Urinary bladder (tissue), 4 donors: ENCODE data around the gene SLC25A20. TPM values are rescaled to one million over a fixed set of nuclear protein-coding genes. Genes with fewer than 3 reads are reported as not detected.
"Not testable (repeated sequence)": the region's sequence is repeated elsewhere in the genome, so short reads cannot be mapped to it uniquely, and the experiment has no call there.

Experiments used
- DNase-seq: peaks from one replicate; pipeline ENCODE4 v3.0.0-alpha.2; 2015; ENCODE audit errors: extremely low spot score
- H3K27ac ChIP-seq: one replicate; pipeline ENCODE4 v1.5.1; 2013; ENCODE audit warnings: low read depth, mild to moderate bottlenecking, moderate library complexity
- H3K36me3 ChIP-seq: one replicate; pipeline ENCODE4 v1.6.1; 2013; ENCODE audit warnings: mild to moderate bottlenecking, moderate library complexity; ENCODE audit not compliant: insufficient read depth
- H3K4me1 ChIP-seq: one replicate; pipeline ENCODE4 v1.6.1; 2013; ENCODE audit warnings: mild to moderate bottlenecking, moderate library complexity; ENCODE audit not compliant: insufficient read depth
- H3K4me3 ChIP-seq: one replicate; pipeline ENCODE4 v1.5.1; 2013; ENCODE audit warnings: low read depth, low read length
- WGBS: extraction: QIAGEN DNeasy Blood & Tissue Kit; methylation state at CpG from one replicate; pipeline ENCODE4 v1.1.7; 2013; 5-methylcytosine and 5-hydroxymethylcytosine counted together
- polyA plus RNA-seq: library from polyadenylated mRNA; stranded (reverse); fragments of 200-250 nt; gene quantifications from one replicate; pipeline ENCODE4 v1.2.3, GENCODE V29; 2013
- total RNA-seq: library from RNA; depleted of rRNA; stranded (reverse); fragments of >200 nt; gene quantifications from one replicate; pipeline ENCODE4 v1.2.3, GENCODE V29; 2014
- donor health status: healthy with polysubstance abuse.
- donor health status: healthy.

The SLC25A20 gene
- total and polyA plus RNA-seq, 2 donors = 11.0 to 14.1 TPM

DNA sequence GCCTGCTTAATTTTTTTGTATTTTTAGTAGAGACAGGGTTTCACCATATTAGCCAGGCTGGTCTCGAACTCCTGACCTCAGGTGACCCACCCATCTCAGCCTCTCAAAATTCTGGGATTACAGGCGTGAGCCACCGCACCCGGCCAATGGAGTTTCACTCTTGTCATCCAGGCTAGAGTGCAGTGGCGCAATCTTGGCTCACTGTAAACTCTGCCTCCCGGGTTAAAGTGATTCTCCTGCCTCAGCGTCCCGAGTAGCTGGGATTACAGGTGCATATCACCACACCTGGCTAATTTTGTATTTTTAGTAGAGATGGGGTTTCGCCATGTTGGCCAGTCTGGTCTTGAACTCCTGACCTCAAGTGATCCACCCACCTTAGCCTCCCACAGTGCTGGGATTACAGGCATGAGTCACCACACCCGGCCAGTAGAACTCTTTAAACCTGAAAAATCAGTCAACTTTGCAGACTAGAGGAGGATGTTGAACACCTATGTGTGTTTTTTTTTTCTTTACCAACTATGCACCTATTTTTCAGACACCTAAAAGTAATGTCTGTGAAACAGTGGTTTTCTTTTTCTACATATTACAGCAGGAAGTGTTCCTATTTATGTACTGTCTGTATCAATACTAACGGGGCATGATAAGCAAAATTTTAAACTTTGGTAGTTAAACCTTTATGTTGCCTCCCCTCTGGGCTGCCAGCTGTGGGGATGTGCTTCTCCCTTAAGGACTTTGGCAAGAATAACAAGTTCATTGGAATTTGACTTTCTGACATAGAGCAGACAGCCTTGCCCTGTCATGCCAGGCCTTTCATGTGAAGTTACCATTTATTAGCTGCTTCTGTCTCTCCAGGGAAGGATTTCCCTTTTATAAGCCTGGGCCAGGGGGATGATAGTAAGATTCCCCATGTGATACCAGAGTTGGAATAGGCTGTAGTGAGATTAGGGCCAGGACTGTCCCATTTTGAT is 28.0 kb upstream of the SLC25A20 start:
- no peaks in the 10 kb centered on the region for H3K4me1 ChIP-seq
- H3K27ac ChIP-seq = no peak overlapping the region
- H3K4me3 ChIP-seq = no peak overlapping the region
- no peak for DNase-seq
- H3K36me3 ChIP-seq = peaks cover 2% of the 10 kb centered on the region
- WGBS = 79% methylated on average over 11 of the region's 11 CpGs

GRCh38 chr3:48919215-48920138 is 20.8 kb upstream of the SLC25A20 start:
- H3K36me3 ChIP-seq = no peaks in the 10 kb centered on the region
- DNase-seq = no peak
- H3K4me1 ChIP-seq = no peaks in the 10 kb centered on the region
- peak overlapping the region; percentile 92 for H3K27ac ChIP-seq
- WGBS = under 1% methylated on average over 54 of the region's 54 CpGs
- peak overlapping the region; percentile 96 for H3K4me3 ChIP-seq

- peak; percentile 69 for DNase-seq
- Histone ChIP-seq H3K36me3 (no peaks in the 10 kb centered on the region), H3K4me1 (no peaks in the 10 kb centered on the region), H3K4me3 (peak within 1 kb of the TSS; percentile 96), H3K27ac (peak within 1 kb of the TSS; percentile 92)
- WGBS = under 1% methylated on average over 97 of the region's 97 CpGs
Measured at GRCh38 chr3:48918388-48919214, 19.9 kb upstream of the SLC25A20 start, which contains the start of gene ARIH2. Gene ARIH2, plus strand, starts transcription at chr3:48918842. Its CDS starts 8,717 bp downstream, at chr3:48927559.

- WGBS = 79% methylated on average over 1 of the region's 1 CpG
- Histone ChIP-seq H3K4me3 (no peak overlapping the region), H3K27ac (no peak overlapping the region), H3K4me1 (no peaks in the 10 kb centered on the region), H3K36me3 (no peaks in the 10 kb centered on the region)
- no peak for DNase-seq
Measured at GRCh38 chr3:48915296-48915695, 16.6 kb upstream of the SLC25A20 start.

- WGBS = 93% methylated on average over 13 of the region's 13 CpGs
- H3K4me1 ChIP-seq, H3K4me3 ChIP-seq, H3K36me3 ChIP-seq, H3K27ac ChIP-seq, DNase-seq: not testable (repeated sequence)
Measured at GRCh38 chr3:48907026-48907425, 8.3 kb upstream of the SLC25A20 start.

- 78% methylated on average over 4 of the region's 4 CpGs for WGBS
- H3K4me1 ChIP-seq = no peaks in the 10 kb centered on the region
- H3K27ac ChIP-seq = no peak overlapping the region
Measured at GRCh38 chr3:48899273-48899672, 591 bp upstream of the SLC25A20 start.

GRCh38 chr3:48897460-48898376 is 964 bp downstream of the SLC25A20 start:
- no peaks in the 10 kb centered on the region for H3K4me1 ChIP-seq
- H3K36me3 ChIP-seq = no peaks in the 10 kb centered on the region
- 55% methylated on average over 17 of the region's 17 CpGs for WGBS
- DNase-seq = no peak
- H3K27ac ChIP-seq = no peak overlapping the region
- peak overlapping the region; percentile 58 for H3K4me3 ChIP-seq

More at GRCh38 chr3:48899273-48899672, 591 bp upstream of the SLC25A20 start:
- Histone ChIP-seq H3K36me3 (no peaks in the 10 kb centered on the region), H3K4me3 (no peak overlapping the region)
- no peak for DNase-seq

DNA sequence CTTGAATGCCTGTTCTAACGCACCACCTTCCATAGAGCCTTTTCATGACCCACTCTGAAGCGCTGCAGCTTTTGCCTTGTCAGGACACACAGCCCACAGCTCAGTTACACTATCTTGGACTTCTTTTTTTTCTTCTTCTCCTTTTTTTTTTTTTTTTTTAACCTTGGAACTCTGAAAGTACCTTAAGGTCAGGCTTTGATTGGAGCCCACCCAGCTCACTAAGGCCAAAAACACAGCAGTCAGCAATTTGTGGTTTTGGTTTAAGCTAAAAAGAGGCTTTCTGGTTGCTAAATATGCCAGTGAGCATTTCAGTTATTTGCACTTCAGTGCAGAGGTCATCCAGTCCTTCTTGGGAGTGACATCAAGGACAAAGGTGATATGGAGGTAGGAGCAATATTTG is 1.7 kb downstream of the SLC25A20 start:
- Histone ChIP-seq H3K36me3 (no peaks in the 10 kb centered on the region), H3K27ac (no peak overlapping the region), H3K4me3 (no peak overlapping the region), H3K4me1 (no peaks in the 10 kb centered on the region)
- WGBS = 96% methylated on average over 2 of the region's 2 CpGs
- no peak for DNase-seq

DNA sequence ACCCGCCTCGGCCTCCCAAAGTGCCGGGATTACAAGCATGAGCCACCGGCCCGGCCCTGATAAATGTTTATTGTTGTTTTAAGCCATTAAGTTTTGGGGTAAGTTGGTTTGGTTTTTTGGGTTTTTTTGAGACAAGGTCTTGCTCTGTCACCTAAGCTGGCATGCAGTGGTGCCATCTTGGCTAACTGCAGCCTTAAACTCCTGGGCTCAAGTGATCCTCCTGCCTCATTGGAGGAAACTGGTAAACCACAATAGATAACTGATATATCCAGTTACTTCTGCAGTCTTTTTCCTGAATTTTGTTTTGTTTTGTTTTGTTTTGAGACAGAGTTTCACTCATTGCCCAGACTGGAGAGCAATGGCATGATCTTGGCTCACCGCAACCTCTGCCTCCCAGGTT is 4.2 kb downstream of the SLC25A20 start:
- Histone ChIP-seq H3K36me3 (no peaks in the 10 kb centered on the region), H3K27ac (no peak overlapping the region), H3K4me1 (no peaks in the 10 kb centered on the region), H3K4me3 (no peak overlapping the region)
- WGBS = 94% methylated on average over 6 of the region's 6 CpGs
- DNase-seq = no peak

- no peaks in the 10 kb centered on the region for H3K36me3 ChIP-seq
- H3K4me3 ChIP-seq = no peak overlapping the region
- no peak overlapping the region for H3K27ac ChIP-seq
- DNase-seq = no peak
- no peaks in the 10 kb centered on the region for H3K4me1 ChIP-seq
- 91% methylated on average over 8 of the region's 8 CpGs for WGBS
Measured at GRCh38 chr3:48891606-48892005, 7.1 kb downstream of the SLC25A20 start.

DNA sequence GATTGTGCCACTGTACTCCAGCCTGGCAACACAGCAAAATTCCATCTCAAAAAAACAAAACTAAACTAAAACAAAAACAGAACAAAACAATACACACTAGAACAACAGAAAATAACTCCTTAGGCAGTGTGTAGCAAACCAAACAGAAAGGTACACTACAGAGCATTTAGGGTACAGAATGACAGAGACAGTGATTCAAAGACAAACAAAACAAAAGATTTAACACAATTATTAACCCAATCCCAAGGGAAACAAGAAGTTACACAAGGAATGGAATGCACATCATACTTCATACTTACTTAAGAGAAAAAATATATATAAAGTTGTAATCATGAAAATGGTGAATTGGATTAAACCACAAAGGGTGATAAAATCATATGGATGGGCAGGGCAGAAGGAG is 12.9 kb downstream of the SLC25A20 start:
- Histone ChIP-seq H3K36me3 (no peaks in the 10 kb centered on the region), H3K4me1 (no peaks in the 10 kb centered on the region), H3K4me3 (no peak overlapping the region), H3K27ac (no peak overlapping the region)
- DNase-seq = no peak

GRCh38 chr3:48881652-48882114 is 17.0 kb downstream of the SLC25A20 start:
- no peak for DNase-seq
- Histone ChIP-seq H3K36me3 (no peaks in the 10 kb centered on the region), H3K27ac (no peak overlapping the region), H3K4me1 (no peaks in the 10 kb centered on the region), H3K4me3 (no peak overlapping the region)
- WGBS = 89% methylated on average over 5 of the region's 5 CpGs
